ENCODE data around the gene SBK3.

Gene SBK3, protein sequence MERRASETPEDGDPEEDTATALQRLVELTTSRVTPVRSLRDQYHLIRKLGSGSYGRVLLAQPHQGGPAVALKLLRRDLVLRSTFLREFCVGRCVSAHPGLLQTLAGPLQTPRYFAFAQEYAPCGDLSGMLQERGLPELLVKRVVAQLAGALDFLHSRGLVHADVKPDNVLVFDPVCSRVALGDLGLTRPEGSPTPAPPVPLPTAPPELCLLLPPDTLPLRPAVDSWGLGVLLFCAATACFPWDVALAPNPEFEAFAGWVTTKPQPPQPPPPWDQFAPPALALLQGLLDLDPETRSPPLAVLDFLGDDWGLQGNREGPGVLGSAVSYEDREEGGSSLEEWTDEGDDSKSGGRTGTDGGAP

DNA sequence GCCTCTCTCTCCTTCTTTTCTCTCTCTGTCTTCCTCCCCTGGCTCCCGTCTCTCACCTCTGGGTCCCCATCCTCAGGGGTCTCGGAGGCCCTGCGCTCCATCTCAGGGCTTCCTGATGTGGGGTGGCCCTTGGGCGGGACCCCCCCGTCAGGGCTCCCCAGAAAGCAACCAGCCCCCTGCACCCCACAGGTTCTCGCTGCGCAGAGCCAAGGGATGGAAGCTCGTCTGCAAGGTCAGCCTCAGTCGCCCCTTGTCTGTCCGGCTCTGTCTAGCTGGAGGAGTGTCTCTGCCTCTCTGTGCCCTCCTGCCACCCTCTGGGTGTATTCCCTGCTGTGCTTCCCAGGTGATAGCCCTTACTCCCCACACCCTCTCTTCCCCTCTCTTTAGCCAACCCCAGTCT, at the start of gene SBK3:
TSS of gene SBK3 (minus strand) at position 101 of the 400 bp plus-strand sequence. CDS start at position 101, 0 bp downstream.
- no peak for TF ChIP-seq CTCF (IDR thresholded peaks at IDR 0.05; ENCODE audit: extremely low read depth, missing control alignments)
- no peak for DNase-seq (ENCODE audit: low spot score)

- DNase-seq (ENCODE audit: low spot score): no peak
Measured at GRCh38 chr19:55593096-55593772, 47.9 kb upstream of the SBK3 start.

GRCh38 chr19:55592391-55593090, 47.2 kb upstream of the SBK3 start:
- TF ChIP-seq CTCF (IDR thresholded peaks at IDR 0.05; ENCODE audit: extremely low read depth, missing control alignments): no peak
- DNase-seq (ENCODE audit: low spot score): no peak

More at GRCh38 chr19:55593096-55593772, 47.9 kb upstream of the SBK3 start:
- no peak for TF ChIP-seq CTCF (IDR thresholded peaks at IDR 0.05; ENCODE audit: extremely low read depth, missing control alignments)

DNA sequence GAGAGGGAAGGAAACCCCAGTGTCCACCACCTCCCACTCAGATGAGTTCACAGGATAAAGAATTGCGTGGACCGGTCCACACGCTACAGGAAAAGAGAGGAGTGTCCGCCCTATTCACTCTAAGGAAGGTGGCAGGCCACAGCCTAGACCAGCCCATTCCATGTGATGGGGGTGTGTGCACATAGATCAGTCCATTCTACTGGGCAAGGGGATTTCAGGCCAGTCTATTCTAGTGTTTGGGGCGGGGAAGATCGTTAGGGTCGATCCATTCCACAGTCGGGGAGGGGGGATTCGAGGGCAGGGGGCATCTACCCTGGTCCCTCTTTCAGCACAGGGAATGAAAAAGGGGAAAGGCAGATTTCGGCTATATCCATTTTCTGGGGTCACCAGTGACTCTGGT, 46.2 kb upstream of the SBK3 start:
- no peak for DNase-seq (ENCODE audit: low spot score)
- no peak for TF ChIP-seq CTCF (IDR thresholded peaks at IDR 0.05; ENCODE audit: extremely low read depth, missing control alignments)

GRCh38 chr19:55590617-55591016, 45.3 kb upstream of the SBK3 start:
- no peak for TF ChIP-seq CTCF (IDR thresholded peaks at IDR 0.05; ENCODE audit: extremely low read depth, missing control alignments)
- no peak for DNase-seq (ENCODE audit: low spot score)

- TF ChIP-seq CTCF (IDR thresholded peaks at IDR 0.05; ENCODE audit: extremely low read depth, missing control alignments): no peak
- DNase-seq (ENCODE audit: low spot score): no peak
Measured at GRCh38 chr19:55590109-55590508, 44.8 kb upstream of the SBK3 start.

DNA sequence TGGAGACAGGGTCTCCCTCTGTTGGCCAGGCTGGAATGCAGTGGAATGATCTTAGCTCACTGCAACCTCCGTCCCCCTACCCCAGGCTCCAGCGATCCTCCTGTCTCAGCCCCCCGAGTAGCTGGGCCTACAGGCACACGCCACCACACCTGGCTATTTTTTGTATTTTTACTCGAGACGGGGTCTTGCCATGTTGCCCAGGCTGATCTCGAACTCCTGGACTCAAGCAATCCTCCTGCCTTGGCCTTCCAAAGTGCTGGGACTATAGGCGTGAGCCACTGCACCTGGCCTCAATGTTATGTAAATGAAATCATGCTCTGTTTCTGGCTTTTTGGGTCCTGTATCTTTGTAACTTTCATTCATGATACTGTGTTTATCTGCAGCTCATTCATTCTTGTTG, 43.4 kb upstream of the SBK3 start:
- TF ChIP-seq CTCF (IDR thresholded peaks at IDR 0.05; ENCODE audit: extremely low read depth, missing control alignments): no peak

More for the DNA sequence above, 43.4 kb upstream of the SBK3 start:
- DNase-seq (ENCODE audit: low spot score): no peak
